ENCODE data around the gene RPS24.

DNA sequence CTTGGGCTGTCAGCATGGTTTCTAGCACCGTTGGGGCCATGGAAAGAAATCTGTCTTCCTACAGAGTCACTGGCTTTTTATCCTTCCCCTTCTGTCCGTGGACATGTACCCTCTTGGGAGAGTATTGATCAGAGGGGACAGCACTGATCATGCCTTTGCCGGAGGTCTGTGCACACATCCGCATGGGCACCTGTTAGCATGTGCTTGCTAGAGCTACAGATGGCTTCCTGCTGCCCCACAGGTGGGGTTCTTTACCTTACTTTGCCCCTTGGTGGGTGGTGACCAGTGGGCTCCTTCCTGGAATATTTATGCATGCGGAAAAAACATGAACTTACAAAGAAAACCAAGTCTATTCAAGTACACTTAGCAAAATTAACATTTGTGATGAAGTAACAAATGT lies 24.9 kb downstream of the RPS24 start:
- TF ChIP-seq CTCF (IDR thresholded peaks at IDR 0.05; ENCODE audit: low read depth, low read length, missing input control) (no peak), REST (IDR thresholded peaks at IDR 0.05) (no peak), SP1 (IDR thresholded peaks at IDR 0.05) (no peak), RAD21 (IDR thresholded peaks at IDR 0.05) (no peak), JUND (IDR thresholded peaks at IDR 0.05) (no peak), TAF1 (conservative IDR thresholded peaks at IDR 0.05) (no peak)
- TF ChIP-seq, protein P1, sequence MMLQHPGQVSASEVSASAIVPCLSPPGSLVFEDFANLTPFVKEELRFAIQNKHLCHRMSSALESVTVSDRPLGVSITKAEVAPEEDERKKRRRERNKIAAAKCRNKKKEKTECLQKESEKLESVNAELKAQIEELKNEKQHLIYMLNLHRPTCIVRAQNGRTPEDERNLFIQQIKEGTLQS (IDR thresholded peaks at IDR 0.05), result no peak
- TF ChIP-seq, protein P2, sequence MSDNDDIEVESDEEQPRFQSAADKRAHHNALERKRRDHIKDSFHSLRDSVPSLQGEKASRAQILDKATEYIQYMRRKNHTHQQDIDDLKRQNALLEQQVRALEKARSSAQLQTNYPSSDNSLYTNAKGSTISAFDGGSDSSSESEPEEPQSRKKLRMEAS (IDR thresholded peaks at IDR 0.05), result no peak
